BJ (cell line): Measurements from ENCODE around the gene PPP2R5E. TPM values are rescaled to one million over a fixed set of nuclear protein-coding genes. Genes with fewer than 3 reads are reported as not detected.

Experiments used
- CTCF ChIA-PET: fragments of 350-600 bp; formaldehyde crosslinking; extraction: SDS; loops from one replicate; lab custom pipeline; 2021; ENCODE audit warnings: antibody characterized with exemption, inconsistent platforms; lab: Yijun Ruan, JAX
- POLR2A ChIA-PET: fragments of 300-600 bp; sonication (Branson Sonifier 250); formaldehyde crosslinking; extraction: SDS; loops from one replicate; lab custom pipeline; 2021; ENCODE audit warnings: antibody characterized with exemption; lab: Charles Lee
- DNase-seq: peaks from one replicate; pipeline ENCODE4 v3.0.0-alpha.2; 2011; ENCODE audit warnings: low read depth
- H3K27me3 ChIP-seq: 2 replicates; pipeline ENCODE4 v1.6.0; 2011; ENCODE audit warnings: low read length; ENCODE audit not compliant: control insufficient read depth, insufficient read depth
- H3K36me3 ChIP-seq: 2 replicates; pipeline ENCODE4 v1.5.1; 2011; ENCODE audit warnings: low read length; ENCODE audit not compliant: control insufficient read depth, insufficient read depth
- H3K4me3 ChIP-seq: 2 replicates; pipeline ENCODE4 v1.5.1; 2011; ENCODE audit warnings: low read depth, mild to moderate bottlenecking, control low read depth, low read length
- polyA plus RNA-seq: library from polyadenylated mRNA; depleted of rRNA; stranded (reverse); fragments of >200 nt; gene quantifications from 2 replicates; pipeline ENCODE4 v1.2.3, GENCODE V29; 2011
- TF ChIP-seq, protein P1 (sequence below): IDR thresholded peaks from 2 replicates; pipeline ENCODE4 v1.5.1; 2011; ENCODE audit warnings: low read depth, mild to moderate bottlenecking, control low read depth, inconsistent platforms, low read length, moderate library complexity; ENCODE audit not compliant: insufficient read depth

Gene PPP2R5E
- polyA plus RNA-seq, 1 experiment, result 4.8 TPM

- TF ChIP-seq, protein P1, sequence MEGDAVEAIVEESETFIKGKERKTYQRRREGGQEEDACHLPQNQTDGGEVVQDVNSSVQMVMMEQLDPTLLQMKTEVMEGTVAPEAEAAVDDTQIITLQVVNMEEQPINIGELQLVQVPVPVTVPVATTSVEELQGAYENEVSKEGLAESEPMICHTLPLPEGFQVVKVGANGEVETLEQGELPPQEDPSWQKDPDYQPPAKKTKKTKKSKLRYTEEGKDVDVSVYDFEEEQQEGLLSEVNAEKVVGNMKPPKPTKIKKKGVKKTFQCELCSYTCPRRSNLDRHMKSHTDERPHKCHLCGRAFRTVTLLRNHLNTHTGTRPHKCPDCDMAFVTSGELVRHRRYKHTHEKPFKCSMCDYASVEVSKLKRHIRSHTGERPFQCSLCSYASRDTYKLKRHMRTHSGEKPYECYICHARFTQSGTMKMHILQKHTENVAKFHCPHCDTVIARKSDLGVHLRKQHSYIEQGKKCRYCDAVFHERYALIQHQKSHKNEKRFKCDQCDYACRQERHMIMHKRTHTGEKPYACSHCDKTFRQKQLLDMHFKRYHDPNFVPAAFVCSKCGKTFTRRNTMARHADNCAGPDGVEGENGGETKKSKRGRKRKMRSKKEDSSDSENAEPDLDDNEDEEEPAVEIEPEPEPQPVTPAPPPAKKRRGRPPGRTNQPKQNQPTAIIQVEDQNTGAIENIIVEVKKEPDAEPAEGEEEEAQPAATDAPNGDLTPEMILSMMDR, result no peak
- no peaks in the 10 kb centered on the region for H3K36me3 ChIP-seq
- ChIA-PET POLR2A (no interaction called here), CTCF (interaction anchor here (0.5 kb wide), 1 partner anchor 14 kb away, joined by 3 read pairs; no protein-coding TSS in a partner anchor)
- H3K27me3 ChIP-seq, result no peaks in the 10 kb centered on the region
- no peak overlapping the region for H3K4me3 ChIP-seq
- DNase-seq, result peak; percentile 19
Measured at GRCh38 chr14:63435838-63436237, 107.3 kb downstream of the PPP2R5E start.

GRCh38 chr14:63435204-63435603 lies 108.0 kb downstream of the PPP2R5E start:
- TF ChIP-seq, protein P1, result no peak
- CTCF ChIA-PET, result no interaction called here
- H3K27me3 ChIP-seq, result no peaks in the 10 kb centered on the region
- H3K4me3 ChIP-seq, result no peak overlapping the region
- no peaks in the 10 kb centered on the region for H3K36me3 ChIP-seq
- DNase-seq, result no peak
- POLR2A ChIA-PET, result no interaction called here

DNA sequence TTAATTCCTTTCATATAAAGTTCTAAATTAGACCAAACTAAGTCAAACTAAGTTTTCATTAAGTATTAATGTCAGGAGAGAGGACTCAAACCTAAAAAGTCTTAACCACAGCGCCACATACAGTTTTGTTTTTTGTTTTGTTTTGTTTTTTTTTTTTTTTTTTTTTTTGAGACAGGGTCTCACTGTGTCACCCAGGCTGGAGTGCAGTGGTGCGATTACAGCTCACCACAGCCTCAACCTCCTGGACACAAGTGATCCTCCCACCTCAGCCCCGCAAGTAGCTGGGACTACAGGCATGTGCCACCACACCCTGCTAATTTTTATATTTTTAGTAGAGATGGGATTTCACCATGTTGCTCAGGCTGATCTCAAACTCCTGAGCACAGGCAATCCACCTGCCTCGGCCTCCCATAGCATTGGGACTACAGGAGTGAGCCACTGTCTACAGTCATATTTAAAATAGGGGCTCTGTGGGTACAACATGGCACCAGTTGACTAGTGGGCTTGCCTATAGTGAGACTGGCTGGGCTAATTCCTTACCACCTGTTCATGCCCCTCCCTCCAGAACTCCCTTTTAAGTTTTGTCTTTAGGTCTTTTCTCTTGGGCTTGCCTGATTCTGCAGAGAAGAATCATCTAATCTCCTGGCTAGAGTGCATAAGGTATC lies 110.2 kb downstream of the PPP2R5E start:
- no peaks in the 10 kb centered on the region for H3K27me3 ChIP-seq
- POLR2A ChIA-PET, result no interaction called here

GRCh38 chr14:63432228-63432627 lies 110.9 kb downstream of the PPP2R5E start:
- ChIA-PET POLR2A (no interaction called here), CTCF (no interaction called here)
- H3K4me3 ChIP-seq, result no peak overlapping the region
- no peaks in the 10 kb centered on the region for H3K27me3 ChIP-seq
- TF ChIP-seq, protein P1, result no peak
- no peak for DNase-seq
- no peaks in the 10 kb centered on the region for H3K36me3 ChIP-seq

More for the DNA sequence above, 110.2 kb downstream of the PPP2R5E start:
- TF ChIP-seq, protein P1, result no peak
- CTCF ChIA-PET, result interaction anchor here (0.5 kb wide), 1 partner anchor 119 kb away, joined by 3 read pairs; no protein-coding TSS in a partner anchor
- Histone ChIP-seq H3K36me3 (no peaks in the 10 kb centered on the region), H3K4me3 (no peak overlapping the region)
- no peak for DNase-seq

- CTCF ChIA-PET, result no interaction called here
- no peak overlapping the region for H3K4me3 ChIP-seq
- no peaks in the 10 kb centered on the region for H3K36me3 ChIP-seq
- POLR2A ChIA-PET, result no interaction called here
- TF ChIP-seq, protein P1, result no peak
- no peak for DNase-seq
- no peaks in the 10 kb centered on the region for H3K27me3 ChIP-seq
Measured at GRCh38 chr14:63431466-63431865, 111.7 kb downstream of the PPP2R5E start.
